ENCODE data around the gene CCL26. TPM values are rescaled to one million over a fixed set of nuclear protein-coding genes. Genes with fewer than 3 reads are reported as not detected.
A peak's percentile ranks its signal among the peaks of the same experiment; 100 is the strongest.
"Not testable (repeated sequence)": the region's sequence is repeated elsewhere in the genome, so short reads cannot be mapped to it uniquely, and the experiment has no call there.

The CCL26 gene
- total RNA-seq, 1 experiment from 2014 or later: not detected

DNA sequence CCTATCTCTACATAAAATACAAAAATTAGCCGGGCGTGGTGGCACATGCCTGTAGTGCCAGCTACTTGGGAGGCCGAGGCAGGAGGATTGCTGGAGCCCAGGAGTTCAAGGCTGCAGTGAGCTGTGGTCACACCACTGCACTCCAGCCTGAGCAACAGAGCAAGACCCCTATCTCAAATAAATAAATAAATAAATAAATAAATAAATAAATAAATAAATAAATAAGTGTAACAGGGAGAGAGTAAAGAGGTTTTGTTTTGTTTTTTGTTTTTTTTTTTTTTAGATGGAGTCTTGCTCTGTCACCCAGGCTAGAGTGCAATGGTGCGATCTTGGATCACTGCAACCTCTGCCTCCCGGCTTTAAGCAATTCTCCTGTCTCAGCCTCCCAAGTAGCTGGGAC, 20.6 kb upstream of the CCL26 start:
- not testable (repeated sequence) for DNase-seq (ENCODE audit: low read depth)

DNA sequence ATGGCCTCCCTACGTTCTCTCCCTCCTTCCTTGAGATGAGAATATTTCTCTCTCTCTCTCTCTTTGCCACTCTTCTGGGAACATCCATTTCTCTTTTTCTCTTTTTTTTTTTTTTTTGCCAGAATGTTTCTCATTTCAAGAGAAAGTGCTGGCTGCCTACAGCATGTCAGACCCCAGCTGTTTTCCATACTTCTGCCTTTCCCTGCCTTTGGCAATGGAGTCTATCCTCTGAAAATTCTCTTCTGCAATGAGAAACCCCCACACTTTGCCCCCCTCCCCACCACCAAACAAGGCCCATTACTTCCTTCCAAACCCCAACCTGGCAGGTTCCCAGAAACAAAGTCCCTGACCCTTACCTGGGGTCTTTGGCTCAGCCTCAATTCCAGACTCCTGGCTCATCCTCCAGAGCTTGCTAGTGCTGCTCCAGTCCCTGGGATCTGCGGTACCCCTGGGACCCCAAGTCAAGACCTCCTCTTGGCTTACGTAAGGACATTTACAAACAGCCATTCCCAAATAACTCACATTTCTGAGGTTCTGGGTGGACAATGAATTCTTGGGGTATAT, 17.4 kb upstream of the CCL26 start:
- DNase-seq (ENCODE audit: low read depth): no peak

- not testable (repeated sequence) for DNase-seq (ENCODE audit: low read depth)
Observed at GRCh38 chr7:75788154-75788847, 16.3 kb upstream of the CCL26 start.

GRCh38 chr7:75783058-75783457, 11.0 kb upstream of the CCL26 start:
- not testable (repeated sequence) for DNase-seq (ENCODE audit: low read depth)

GRCh38 chr7:75780647-75781273, 8.7 kb upstream of the CCL26 start:
- not testable (repeated sequence) for DNase-seq (ENCODE audit: low read depth)

DNA sequence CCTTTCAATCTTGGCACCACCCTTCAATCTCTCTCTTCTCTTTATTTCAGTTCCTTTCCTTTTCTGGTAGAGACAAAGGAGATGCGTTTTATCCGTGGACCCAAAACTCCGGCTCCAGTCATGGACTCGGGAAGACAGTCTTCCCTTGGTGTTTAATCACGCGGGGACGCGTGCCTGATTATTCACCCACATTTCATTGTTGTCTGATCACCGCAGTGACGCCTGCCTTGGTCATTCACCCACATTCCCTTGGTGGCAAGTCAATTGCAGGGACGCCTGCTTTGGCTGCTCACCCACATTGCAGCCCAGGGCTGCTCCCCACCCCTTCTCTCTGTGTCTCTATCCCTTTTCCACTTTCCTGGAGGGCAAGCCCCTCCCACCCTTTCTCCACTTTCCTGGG, 7.5 kb upstream of the CCL26 start:
- DNase-seq (ENCODE audit: low read depth): peak; percentile 26

- not testable (repeated sequence) for DNase-seq (ENCODE audit: low read depth)
Observed at GRCh38 chr7:75779035-75779434, 7.0 kb upstream of the CCL26 start.

GRCh38 chr7:75776295-75776971, 4.4 kb upstream of the CCL26 start:
- peak; percentile 79 for DNase-seq (ENCODE audit: low read depth)

- DNase-seq (ENCODE audit: low read depth): not testable (repeated sequence)
Observed at GRCh38 chr7:75773958-75774357, 1.9 kb upstream of the CCL26 start.

DNA sequence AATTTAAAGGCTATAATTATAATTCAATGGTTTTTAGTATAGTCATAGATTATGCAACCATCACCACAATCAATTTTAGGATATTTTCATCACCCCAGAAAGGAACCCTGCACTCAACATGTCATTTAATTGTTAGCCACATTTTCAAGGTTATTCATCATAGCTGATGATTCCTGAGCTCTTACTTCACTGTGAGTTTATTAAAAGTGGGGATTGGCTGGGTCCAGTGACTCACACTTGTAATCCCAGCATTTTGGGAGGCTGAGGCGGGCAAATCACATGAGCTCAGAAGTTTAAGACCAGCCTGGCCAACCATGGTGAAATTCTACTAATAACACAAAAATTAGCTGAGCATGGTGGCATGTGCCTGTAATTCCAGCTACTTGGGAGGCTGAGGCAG, 787 bp downstream of the CCL26 start:
- peak; percentile 31 for DNase-seq (ENCODE audit: low read depth)

- DNase-seq (ENCODE audit: low read depth): peak; percentile 29
Observed at GRCh38 chr7:75762350-75762917, 9.6 kb downstream of the CCL26 start.

GRCh38 chr7:75761801-75762200, 10.2 kb downstream of the CCL26 start:
- not testable (repeated sequence) for DNase-seq (ENCODE audit: low read depth)

DNA sequence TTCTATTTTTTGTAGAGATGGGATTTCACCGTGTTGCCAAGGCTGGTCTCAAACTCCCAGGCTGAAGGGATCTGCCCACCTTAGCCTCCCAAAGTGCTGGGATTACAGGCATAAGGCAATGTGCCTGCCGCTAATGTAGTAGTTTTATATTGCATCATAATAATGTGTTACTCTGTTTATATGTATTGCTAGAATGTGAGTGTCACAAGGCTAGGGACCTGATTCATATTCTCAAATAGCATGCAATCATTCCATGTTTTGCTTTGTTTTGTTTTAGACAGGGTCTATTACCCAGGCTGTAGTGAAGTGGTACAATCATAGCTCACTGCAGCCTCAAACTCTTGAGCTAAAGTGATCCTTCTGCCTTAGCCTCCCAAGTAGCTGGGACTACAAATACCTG, 13.5 kb downstream of the CCL26 start:
- DNase-seq (ENCODE audit: low read depth): no peak

- DNase-seq (ENCODE audit: low read depth): no peak
Observed at GRCh38 chr7:75757860-75758259, 14.2 kb downstream of the CCL26 start.

DNA sequence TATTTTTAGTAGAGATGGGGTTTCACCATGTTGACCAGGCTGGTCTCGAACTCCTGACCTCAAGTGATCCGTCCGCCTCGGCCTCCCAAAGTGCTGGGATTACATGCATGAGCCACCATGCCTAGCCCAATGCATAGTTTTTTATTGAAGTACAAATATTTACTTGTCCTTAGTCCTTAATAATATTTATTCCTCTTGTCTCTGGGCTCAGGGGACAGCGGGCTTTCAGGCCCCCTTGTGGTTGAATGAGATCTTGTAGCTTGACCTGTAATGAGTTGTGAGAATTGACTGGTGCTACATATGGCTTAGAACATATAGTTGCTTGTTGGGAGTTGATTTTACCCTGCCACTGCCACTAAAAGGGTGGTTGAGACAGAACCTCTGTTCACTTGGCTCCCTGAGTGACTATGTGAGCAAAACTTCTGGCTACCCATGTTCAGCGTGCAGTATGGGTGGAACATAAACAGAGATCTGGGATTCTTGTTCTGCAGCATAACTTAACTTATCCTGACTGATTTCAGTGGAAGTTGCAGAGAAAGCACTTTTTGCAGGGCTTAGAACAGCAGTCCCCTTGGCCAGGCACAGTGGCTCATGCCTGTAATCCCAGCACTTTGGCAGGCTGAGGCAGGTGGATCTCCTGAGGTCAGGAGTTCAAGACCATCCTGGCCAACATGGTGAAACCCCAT, 14.9 kb downstream of the CCL26 start:
- DNase-seq (ENCODE audit: low read depth): peak; percentile 33

GRCh38 chr7:75756206-75756990, 15.6 kb downstream of the CCL26 start:
- DNase-seq (ENCODE audit: low read depth): no peak

DNA sequence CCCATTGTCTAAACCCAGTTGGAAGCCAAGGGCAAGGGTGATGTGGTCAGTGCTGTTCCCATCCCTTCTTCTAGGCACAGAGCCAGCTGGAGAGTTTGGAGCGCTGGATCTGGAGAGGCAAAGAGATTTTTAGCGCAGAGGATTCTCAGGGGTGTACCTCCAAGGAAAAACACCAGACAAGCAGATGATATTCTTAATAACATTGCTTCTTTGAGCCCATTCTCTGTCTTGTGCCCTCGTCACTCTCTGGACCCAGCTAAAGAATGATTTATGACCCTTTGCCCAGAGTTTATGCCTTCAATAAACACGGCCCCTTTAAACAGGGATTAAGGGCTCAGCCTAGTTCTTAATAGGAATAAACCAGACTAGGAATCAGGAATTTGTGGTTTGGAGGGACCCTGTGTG, 28.6 kb downstream of the CCL26 start:
- DNase-seq (ENCODE audit: low read depth): no peak

DNA sequence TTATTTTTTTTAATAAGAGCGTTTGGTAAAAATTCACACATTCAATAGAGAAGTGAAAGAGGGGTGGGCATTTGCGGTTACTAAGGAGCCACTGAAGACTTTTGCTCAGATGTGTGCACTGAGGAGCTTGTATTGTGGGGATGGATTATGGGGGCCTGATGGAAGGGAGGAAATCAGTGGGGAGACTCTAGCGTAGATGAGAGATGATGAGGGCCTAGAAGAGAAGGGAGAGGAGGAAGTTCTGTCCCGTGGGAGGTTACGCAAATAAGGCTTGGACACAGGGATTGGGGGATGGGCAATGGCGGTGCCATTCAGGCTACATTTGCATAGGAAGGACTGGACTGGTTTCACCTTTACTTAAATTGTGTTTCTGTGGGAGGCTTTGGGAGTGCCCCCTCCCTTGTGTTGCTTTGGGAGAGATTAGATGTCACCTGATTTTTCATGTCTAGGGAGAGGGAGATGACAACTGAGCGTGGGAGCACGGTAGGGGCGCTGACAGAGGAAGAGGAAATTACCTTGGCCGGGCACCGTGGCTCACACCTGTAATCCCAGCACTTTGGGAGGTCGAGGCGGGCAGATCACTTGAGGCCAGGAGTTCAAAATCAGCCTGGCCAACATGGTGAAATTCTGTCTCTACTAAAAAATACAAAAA, 31.0 kb downstream of the CCL26 start:
- DNase-seq (ENCODE audit: low read depth): no peak

GRCh38 chr7:75739796-75740672, 32.0 kb downstream of the CCL26 start:
- DNase-seq (ENCODE audit: low read depth): no peak
